B cell (primary cell): ENCODE measurements around the gene KIF3A. TPM values are rescaled to one million over a fixed set of nuclear protein-coding genes. Genes with fewer than 3 reads are reported as not detected.

Source experiments
- ATAC-seq: fragments of 200-7000 bp; cut with Tn5 transposase; one replicate; pipeline ENCODE4 v1.10.0; 2021; ENCODE audit warnings: low read depth, mild to moderate bottlenecking, moderate number of reproducible peaks, moderate library complexity
- CTCF ChIA-PET: fragments of 350-600 bp; sonication (Branson Sonifier 250); formaldehyde crosslinking; loops from one replicate; lab custom pipeline; 2021; ENCODE audit warnings: antibody characterized with exemption, inconsistent platforms; lab: Charles Lee
- POLR2A ChIA-PET: fragments of 350-600 bp; sonication (Branson Sonifier 250); formaldehyde crosslinking; loops from one replicate; lab custom pipeline; 2021; ENCODE audit warnings: antibody characterized with exemption; lab: Charles Lee
- DNase-seq: peaks from one replicate; pipeline ENCODE4 v3.0.0; 2013
- H2AFZ ChIP-seq: 2 replicates; pipeline ENCODE4 v1.6.1; 2012; ENCODE audit warnings: mild to moderate bottlenecking, low read depth, low read length; ENCODE audit not compliant: insufficient read depth, poor library complexity, severe bottlenecking
- H3K27ac ChIP-seq, 2 donors: 1 replicate in 1 of 2; 2 replicates in 1 of 2; pipeline ENCODE4 v1.5.1; 2012 to 2013; ENCODE audit warnings: low read length in 2 of 2, mild to moderate bottlenecking in 2 of 2, moderate library complexity in 1 of 2
- H3K27me3 ChIP-seq, 4 experiments: fragments of 200-600 bp in 1 of 4; sonication (generic) in 1 of 4; replicated peaks in 1 of 4; 1 replicate in 2 of 4; 2 replicates in 2 of 4; pipeline versions ENCODE4 v1.6.1 to v1.7.0; 2013 to 2016; ENCODE audit warnings: low read length in 3 of 4, mild to moderate bottlenecking in 2 of 4, mixed read lengths in 1 of 4, moderate library complexity in 1 of 4; ENCODE audit not compliant: insufficient read depth in 4 of 4, control insufficient read depth in 3 of 4; ENCODE audit errors: control extremely low read depth in 1 of 4
- H3K36me3 ChIP-seq, 2 experiments: replicated peaks in 1 of 2; 1 replicate in 1 of 2; 2 replicates in 1 of 2; pipeline versions ENCODE4 v1.6.1 to v1.7.1; 2013; ENCODE audit warnings: low read length in 1 of 2; ENCODE audit not compliant: insufficient read depth in 2 of 2, control insufficient read depth in 1 of 2; ENCODE audit errors: control extremely low read depth in 1 of 2, extremely low read depth in 1 of 2
- H3K4me1 ChIP-seq, 2 donors: fragments of 200-600 bp in 1 of 2; sonication (generic) in 1 of 2; 1 replicate in 1 of 2; 2 replicates in 1 of 2; pipeline versions ENCODE4 v1.5.1 to v1.6.1; 2013 to 2017; ENCODE audit warnings: low read length in 2 of 2; ENCODE audit not compliant: control insufficient read depth in 2 of 2, insufficient read depth in 2 of 2
- H3K4me2 ChIP-seq: replicated peaks from 2 replicates; pipeline ENCODE3; 2012; ENCODE audit warnings: mild to moderate bottlenecking, low read depth, low read length; ENCODE audit not compliant: poor library complexity, severe bottlenecking
- H3K4me3 ChIP-seq, 5 experiments: fragments of 200-600 bp in 1 of 5; sonication (generic) in 1 of 5; 1 replicate in 3 of 5; 2 replicates in 2 of 5; pipeline versions ENCODE4 v1.5.1 to v1.7.0; 2011 to 2016; ENCODE audit warnings: low read length in 4 of 5, mild to moderate bottlenecking in 4 of 5, low read depth in 2 of 5, control low read depth in 1 of 5, moderate library complexity in 1 of 5; ENCODE audit not compliant: insufficient read depth in 1 of 5; ENCODE audit errors: control extremely low read depth in 1 of 5, extremely low read depth in 1 of 5
- H3K79me2 ChIP-seq: fragments of 200-600 bp; sonication (generic); one replicate; pipeline ENCODE4 v1.6.0; 2016; ENCODE audit warnings: low read length; ENCODE audit not compliant: control insufficient read depth, insufficient read depth
- H3K9ac ChIP-seq: fragments of 200-600 bp; sonication (generic); 2 replicates; pipeline ENCODE4 v1.6.1; 2017; ENCODE audit warnings: mild to moderate bottlenecking, low read length, moderate library complexity
- H3K9me3 ChIP-seq, 3 donors: one replicate each; pipeline versions ENCODE4 v1.6.1 to v1.7.1; 2013; ENCODE audit warnings: low read length in 2 of 3; ENCODE audit not compliant: control insufficient read depth in 2 of 3, insufficient read depth in 1 of 3; ENCODE audit errors: control extremely low read depth in 1 of 3
- H4K20me1 ChIP-seq: 2 replicates; pipeline ENCODE4 v1.6.0; 2012; ENCODE audit warnings: mild to moderate bottlenecking, low read length; ENCODE audit not compliant: insufficient read depth, control insufficient read depth, poor library complexity, severe bottlenecking
- H3K27ac Mint-ChIP-seq: one replicate; pipeline ENCODE4 v1.8.0; 2021; ENCODE audit warnings: mixed read lengths
- H3K27me3 Mint-ChIP-seq: one replicate; pipeline ENCODE4 v1.8.0; 2021; ENCODE audit warnings: mixed read lengths
- H3K4me1 Mint-ChIP-seq: one replicate; pipeline ENCODE4 v1.8.0; 2021; ENCODE audit warnings: mixed read lengths
- H3K4me3 Mint-ChIP-seq: one replicate; pipeline ENCODE4 v1.8.0; 2021; ENCODE audit warnings: mixed read lengths
- H3K9me3 Mint-ChIP-seq: one replicate; pipeline ENCODE4 v1.8.0; 2022; ENCODE audit warnings: mixed read lengths; ENCODE audit not compliant: insufficient read depth
- EZH2 ChIP-seq: IDR thresholded peaks from 2 replicates; pipeline ENCODE4 v1.6.1; 2012; ENCODE audit warnings: borderline replicate concordance, low read depth, mild to moderate bottlenecking, moderate library complexity, low read length; ENCODE audit not compliant: insufficient read depth, poor library complexity, severe bottlenecking
- WGBS: methylation state at CpG from one replicate; pipeline ENCODE4 v1.1.5; 2013; ENCODE audit warnings: missing lambda C conversion rate; ENCODE audit not compliant: insufficient coverage; 5-methylcytosine and 5-hydroxymethylcytosine counted together
- intact Hi-C: fragments of 100-400 bp; cut with micrococcal nuclease; formaldehyde crosslinking; loops from one replicate; pipeline ENCODE4 v1.10.0; 2022
- polyA plus RNA-seq: library from polyadenylated mRNA; depleted of rRNA; stranded (reverse); fragments of >200 nt; gene quantifications from 2 replicates; pipeline ENCODE4 v1.2.3, GENCODE V29; 2012
- total RNA-seq, 2 donors: library from RNA; stranded (reverse); fragments of 120-200 nt in 1 of 2; gene quantifications; 1 replicate in 1 of 2; 2 replicates in 1 of 2; pipeline versions ENCODE4 v1.2.3 to v1.2.4, GENCODE V29; 2013 to 2022
- TF ChIP-seq, protein P1 (sequence below): fragments of 200-600 bp; IDR thresholded peaks from one replicate; pipeline ENCODE4 v1.8.0; 2022; ENCODE audit warnings: antibody characterized with exemption, mild to moderate bottlenecking

The KIF3A gene
- total and polyA plus RNA-seq, 2 donors (not counting 1 experiment from before 2014, with no cell fraction given): 1.3 to 16.0 TPM

DNA sequence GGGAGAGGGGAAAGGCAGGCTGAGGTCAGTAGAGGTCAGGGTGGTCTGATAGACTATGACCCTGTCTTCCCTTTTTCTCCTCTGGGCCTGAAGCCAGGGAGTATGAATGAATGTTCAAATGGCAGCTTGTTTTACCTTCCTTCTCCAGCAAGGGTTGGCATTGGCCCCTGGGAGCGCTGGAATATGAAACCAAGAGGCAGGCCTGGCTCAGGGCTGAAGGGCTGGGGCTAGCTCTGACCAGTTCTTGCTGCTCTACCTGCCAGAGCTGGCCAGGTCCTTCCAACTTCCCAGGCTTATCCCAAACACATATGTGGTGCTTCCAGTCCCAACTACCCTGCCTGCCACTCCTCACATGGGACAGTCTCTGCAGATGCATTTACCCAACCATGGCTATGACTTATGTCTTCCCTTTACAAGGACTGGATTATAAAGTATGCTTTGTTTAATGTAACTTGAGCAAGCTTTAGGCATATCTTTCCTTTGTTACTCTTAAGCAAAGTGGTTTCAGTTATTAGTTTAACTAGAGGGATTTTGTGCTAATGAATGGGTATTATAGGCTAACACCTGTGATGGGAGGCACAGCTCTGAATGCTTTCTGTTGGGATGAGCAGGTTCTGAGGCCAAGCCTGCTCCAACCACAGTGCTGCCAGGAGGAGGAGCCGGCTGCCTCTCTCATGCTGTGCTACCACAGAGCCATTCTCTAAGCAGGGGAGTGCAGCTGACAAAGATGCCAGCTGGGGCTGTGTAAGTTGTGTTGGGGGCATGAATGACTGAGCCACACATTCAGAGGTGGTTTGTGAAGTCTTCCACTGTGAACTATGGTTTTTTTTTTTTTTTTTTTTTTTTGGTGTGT, 16.0 kb upstream of the KIF3A start:
- H3K27ac Mint-ChIP-seq: no peak overlapping the region
- Histone ChIP-seq H3K4me2 (no peak overlapping the region), H3K9me3 (no peaks in the 10 kb centered on the region), H3K27me3 (peaks cover 0 to 3% (median 0%) of the 10 kb centered on the region in 4 experiments), H2AFZ (no peak overlapping the region), H4K20me1 (no peaks in the 10 kb centered on the region), H3K27ac (no peak overlapping the region), H3K79me2 (no peaks in the 10 kb centered on the region), H3K36me3 (no peaks in the 10 kb centered on the region), H3K9ac (no peak overlapping the region), H3K4me1 (no peaks in the 10 kb centered on the region), H3K4me3 (no peak overlapping the region)
- H3K4me3 Mint-ChIP-seq: no peak overlapping the region
- intact Hi-C loops: no loop called here
- peaks cover 12% of the 10 kb centered on the region for H3K4me1 Mint-ChIP-seq
- TF ChIP-seq EZH2: no peak
- TF ChIP-seq, protein P1, sequence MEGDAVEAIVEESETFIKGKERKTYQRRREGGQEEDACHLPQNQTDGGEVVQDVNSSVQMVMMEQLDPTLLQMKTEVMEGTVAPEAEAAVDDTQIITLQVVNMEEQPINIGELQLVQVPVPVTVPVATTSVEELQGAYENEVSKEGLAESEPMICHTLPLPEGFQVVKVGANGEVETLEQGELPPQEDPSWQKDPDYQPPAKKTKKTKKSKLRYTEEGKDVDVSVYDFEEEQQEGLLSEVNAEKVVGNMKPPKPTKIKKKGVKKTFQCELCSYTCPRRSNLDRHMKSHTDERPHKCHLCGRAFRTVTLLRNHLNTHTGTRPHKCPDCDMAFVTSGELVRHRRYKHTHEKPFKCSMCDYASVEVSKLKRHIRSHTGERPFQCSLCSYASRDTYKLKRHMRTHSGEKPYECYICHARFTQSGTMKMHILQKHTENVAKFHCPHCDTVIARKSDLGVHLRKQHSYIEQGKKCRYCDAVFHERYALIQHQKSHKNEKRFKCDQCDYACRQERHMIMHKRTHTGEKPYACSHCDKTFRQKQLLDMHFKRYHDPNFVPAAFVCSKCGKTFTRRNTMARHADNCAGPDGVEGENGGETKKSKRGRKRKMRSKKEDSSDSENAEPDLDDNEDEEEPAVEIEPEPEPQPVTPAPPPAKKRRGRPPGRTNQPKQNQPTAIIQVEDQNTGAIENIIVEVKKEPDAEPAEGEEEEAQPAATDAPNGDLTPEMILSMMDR: no peak
- DNase-seq (no peak), ATAC-seq (no peak)
- WGBS: 100% methylated on average over 1 of the region's 2 CpGs
- ChIA-PET CTCF (interaction anchor here (1.3 to 1.5 kb wide), 2 partner anchors 8 to 67 kb away, joined by 3 to 4 read pairs; no protein-coding TSS in a partner anchor), POLR2A (interaction anchor here (0.7 kb wide), 1 partner anchor 24 kb away, joined by 11 read pairs; the partner anchor contains the start of gene SEPTIN8)
- H3K27me3 Mint-ChIP-seq: peaks cover 4% of the 10 kb centered on the region
- H3K9me3 Mint-ChIP-seq: no peaks in the 10 kb centered on the region

DNA sequence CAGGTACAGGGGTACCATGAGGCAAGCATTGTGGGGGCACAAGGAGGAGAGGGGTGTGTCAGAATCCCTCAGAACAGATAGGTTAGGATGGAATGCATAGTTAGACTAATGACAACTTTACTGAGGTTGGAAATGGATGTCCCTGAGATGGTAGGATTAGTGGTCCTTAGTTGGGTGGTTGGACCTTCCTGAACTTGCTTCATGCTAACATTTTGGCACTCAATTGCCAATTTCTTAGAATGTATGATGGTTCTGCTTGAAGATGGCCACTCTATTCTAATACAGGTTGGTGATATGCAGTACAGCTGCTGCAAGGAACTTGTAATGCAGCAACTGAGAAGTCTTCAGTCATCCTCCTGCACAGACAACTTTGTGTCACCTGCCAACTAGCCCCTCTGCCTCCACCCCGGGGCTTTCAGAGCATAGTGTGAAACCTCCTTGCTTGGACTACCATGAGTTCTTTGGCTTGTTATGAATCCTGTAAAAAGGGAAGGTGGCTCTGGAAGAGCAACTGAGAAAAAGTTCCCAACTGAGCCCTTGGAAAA, 15.3 kb upstream of the KIF3A start:
- Histone ChIP-seq H3K79me2 (no peaks in the 10 kb centered on the region), H3K27ac (no peak overlapping the region), H3K9me3 (peaks cover 0 to 6% (median 0%) of the 10 kb centered on the region in 3 donors), H4K20me1 (no peaks in the 10 kb centered on the region), H3K27me3 (peaks cover 0 to 10% (median 0%) of the 10 kb centered on the region in 4 experiments), H2AFZ (no peak overlapping the region), H3K4me1 (no peaks in the 10 kb centered on the region), H3K4me3 (no peak overlapping the region), H3K36me3 (no peaks in the 10 kb centered on the region), H3K9ac (no peak overlapping the region), H3K4me2 (no peak overlapping the region)
- CTCF ChIA-PET: interaction anchor here (0.6 kb wide), 1 partner anchor 68 kb away, joined by 3 read pairs; no protein-coding TSS in a partner anchor
- POLR2A ChIA-PET: no interaction called here
- intact Hi-C loops: no loop called here
- H3K4me3 Mint-ChIP-seq: no peak overlapping the region
- ATAC-seq (no peak), DNase-seq (no peak)
- no peak overlapping the region for H3K27ac Mint-ChIP-seq
- no CpG with 5 or more reads among the region's 1 CpG for WGBS
- no peaks in the 10 kb centered on the region for H3K9me3 Mint-ChIP-seq
- H3K4me1 Mint-ChIP-seq: peaks cover 12% of the 10 kb centered on the region
- peaks cover 6% of the 10 kb centered on the region for H3K27me3 Mint-ChIP-seq
- TF ChIP-seq, protein P1: no peak
- no peak for TF ChIP-seq EZH2
